Gastrocnemius medialis (tissue), 4 donors: ENCODE data around the gene TFPI.

Source experiments
- CTCF ChIP-seq, 5 experiments: fragments of 450-650 bp in 3 of 5; fragments of 200-600 bp in 2 of 5; sonication (generic) in 2 of 5; IDR thresholded peaks in 4 of 5; conservative IDR thresholded peaks in 1 of 5; 1 replicate in 4 of 5; 2 replicates in 1 of 5; pipeline ENCODE4 v1.5.1; 2016 to 2019; ENCODE audit warnings: antibody characterized with exemption in 5 of 5, mild to moderate bottlenecking in 3 of 5, moderate library complexity in 3 of 5
- POLR2A ChIP-seq, 2 donors: fragments of 450-650 bp; IDR thresholded peaks; one replicate each; pipeline ENCODE4 v1.6.1; 2017; ENCODE audit warnings: antibody characterized with exemption in 2 of 2, mild to moderate bottlenecking in 2 of 2, moderate library complexity in 2 of 2

GRCh38 chr2:187445051-187445450 lies 109.2 kb downstream of the TFPI start:
- TF ChIP-seq POLR2A (IDR thresholded peaks at IDR 0.05) (no peak), CTCF (IDR thresholded peaks at IDR 0.05 in 4 of 5, conservative IDR thresholded peaks at IDR 0.05 in 1 of 5) (no peak)
